ENCODE data around the gene PPP1R14D.

PPP1R14D gene

DNA sequence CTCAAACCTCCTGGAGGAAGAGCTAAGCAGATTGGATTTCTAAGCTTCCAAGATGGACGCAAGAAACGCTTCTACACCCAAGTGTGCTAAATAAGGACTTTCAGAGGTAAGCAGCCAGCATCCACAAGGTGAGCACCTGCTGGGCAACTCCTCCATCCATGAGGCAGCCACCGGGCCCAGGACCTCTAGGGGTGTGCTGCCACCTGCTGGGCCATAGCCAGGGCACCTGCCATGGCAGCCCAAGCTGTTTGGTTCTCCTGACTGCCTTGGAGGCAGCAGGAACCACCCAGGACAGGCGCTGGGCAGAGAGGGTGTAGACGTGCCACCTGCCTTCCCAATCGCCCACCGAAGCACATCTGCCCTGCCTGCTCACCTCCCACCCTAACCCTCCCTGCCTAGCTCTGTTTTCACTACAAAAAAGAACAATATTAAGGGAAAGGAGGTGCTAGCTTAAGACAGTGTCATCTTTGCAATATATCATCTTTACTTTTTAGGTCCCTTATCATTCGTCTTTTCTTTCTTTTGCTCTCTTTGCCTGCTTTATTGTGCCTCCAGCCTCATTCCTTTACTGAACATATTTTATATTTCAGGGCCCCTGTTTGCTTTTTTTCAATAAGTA, 45.8 kb downstream of the PPP1R14D start:
- H3K27ac ChIP-seq (ENCODE audit: low read depth, low read length), result no peak overlapping the region
- TF ChIP-seq EZH2phosphoT487 (IDR thresholded peaks at IDR 0.05; ENCODE audit: borderline replicate concordance, low read length), result no peak
- TF ChIP-seq CTCF (IDR thresholded peaks at IDR 0.05; ENCODE audit: low read depth, low read length, poor library complexity, severe bottlenecking), result peak; percentile 93
- H3K36me3 ChIP-seq (ENCODE audit: control insufficient read depth, low read length), result peaks cover 12% of the 10 kb centered on the region; the same call in 1 of the 2 replicates
- no peaks in the 10 kb centered on the region for H4K20me1 ChIP-seq (ENCODE audit: control insufficient read depth, insufficient read depth, low read depth, low read length)
- no peaks in the 10 kb centered on the region for H3F3A ChIP-seq (ENCODE audit: control insufficient read depth, insufficient read depth)
- H3K4me3 ChIP-seq (ENCODE audit: low read length), result no peak overlapping the region
- H3K9me3 ChIP-seq (ENCODE audit: control insufficient read depth, insufficient read depth, low read length), result no peaks in the 10 kb centered on the region
- no peaks in the 10 kb centered on the region for H3K27me3 ChIP-seq (ENCODE audit: control insufficient read depth, low read length)
- peaks cover 7% of the 10 kb centered on the region for H3K4me1 ChIP-seq (ENCODE audit: control insufficient read depth, low read length)
- H3K9me2 ChIP-seq (replicated peaks; ENCODE audit: control insufficient read depth, low read length), result no peaks in the 10 kb centered on the region
- peaks cover 12% of the 10 kb centered on the region for H3K79me2 ChIP-seq (ENCODE audit: control insufficient read depth, low read length)
- no peak overlapping the region for H3K4me2 ChIP-seq (ENCODE audit: low read length)

DNA sequence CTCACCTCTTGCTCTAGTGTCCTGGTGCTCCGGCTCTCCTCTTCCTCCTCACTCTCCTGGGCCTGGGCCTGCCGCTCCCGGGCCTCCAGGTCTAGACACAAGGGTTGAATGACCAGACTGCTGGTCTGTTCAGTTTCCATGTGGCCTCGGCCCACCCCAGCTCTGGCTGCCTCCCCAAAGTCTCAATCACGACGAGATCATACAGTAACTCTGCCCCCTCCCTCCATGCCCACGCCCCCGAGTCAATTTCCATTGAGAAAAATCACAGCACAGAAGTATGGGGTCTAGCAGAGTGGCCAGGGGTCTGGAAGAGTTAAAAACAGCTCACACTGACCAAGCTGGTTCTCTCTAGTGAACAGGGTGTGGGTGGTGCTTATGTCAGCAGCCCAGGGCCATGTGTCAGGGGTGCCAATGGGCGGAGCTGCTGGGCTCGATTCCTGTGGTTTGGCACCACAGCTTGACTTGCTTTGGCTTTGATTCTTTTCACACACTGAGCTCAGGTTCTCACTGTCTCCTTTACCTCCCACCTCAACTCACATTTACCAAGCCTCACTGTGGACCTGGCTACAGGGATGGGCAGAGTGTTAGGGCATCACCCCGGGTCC, 51.9 kb downstream of the PPP1R14D start:
- H3K27ac ChIP-seq (ENCODE audit: low read depth, low read length), result no peak overlapping the region
- TF ChIP-seq EZH2phosphoT487 (IDR thresholded peaks at IDR 0.05; ENCODE audit: borderline replicate concordance, low read length), result no peak
- TF ChIP-seq CTCF (IDR thresholded peaks at IDR 0.05; ENCODE audit: low read depth, low read length, poor library complexity, severe bottlenecking), result no peak
- H3K36me3 ChIP-seq (ENCODE audit: control insufficient read depth, low read length), result peaks cover 39% of the 10 kb centered on the region

GRCh38 chr15:40775740-40776536, 52.6 kb downstream of the PPP1R14D start:
- peaks cover 46% of the 10 kb centered on the region for H3K36me3 ChIP-seq (ENCODE audit: control insufficient read depth, low read length)
- TF ChIP-seq CTCF (IDR thresholded peaks at IDR 0.05; ENCODE audit: low read depth, low read length, poor library complexity, severe bottlenecking), result no peak
- no peak for TF ChIP-seq EZH2phosphoT487 (IDR thresholded peaks at IDR 0.05; ENCODE audit: borderline replicate concordance, low read length)

More for the DNA sequence above, 51.9 kb downstream of the PPP1R14D start:
- no peak overlapping the region for H3K4me3 ChIP-seq (ENCODE audit: low read length)
- 0 out of 2 replicates have a peak, but pooled peaks cover 6% of the 10 kb centered on the region for H3F3A ChIP-seq (ENCODE audit: control insufficient read depth, insufficient read depth)
- no peaks in the 10 kb centered on the region for H3K9me2 ChIP-seq (replicated peaks; ENCODE audit: control insufficient read depth, low read length)
- no peak overlapping the region for H3K4me2 ChIP-seq (ENCODE audit: low read length)
- H3K79me2 ChIP-seq (ENCODE audit: control insufficient read depth, low read length), result no peaks in the 10 kb centered on the region
- H3K4me1 ChIP-seq (ENCODE audit: control insufficient read depth, low read length), result peaks cover 11% of the 10 kb centered on the region
- H3K9me3 ChIP-seq (ENCODE audit: control insufficient read depth, insufficient read depth, low read length), result no peaks in the 10 kb centered on the region
- no peaks in the 10 kb centered on the region for H3K27me3 ChIP-seq (ENCODE audit: control insufficient read depth, low read length)
- no peaks in the 10 kb centered on the region for H4K20me1 ChIP-seq (ENCODE audit: control insufficient read depth, insufficient read depth, low read depth, low read length)

More at GRCh38 chr15:40775740-40776536, 52.6 kb downstream of the PPP1R14D start:
- Histone ChIP-seq H3K4me1 (ENCODE audit: control insufficient read depth, low read length) (peaks cover 18% of the 10 kb centered on the region), H3K9me3 (ENCODE audit: control insufficient read depth, insufficient read depth, low read length) (no peaks in the 10 kb centered on the region), H3K79me2 (ENCODE audit: control insufficient read depth, low read length) (no peaks in the 10 kb centered on the region), H3F3A (ENCODE audit: control insufficient read depth, insufficient read depth) (0 out of 2 replicates have a peak, but pooled peaks cover 6% of the 10 kb centered on the region), H4K20me1 (ENCODE audit: control insufficient read depth, insufficient read depth, low read depth, low read length) (no peaks in the 10 kb centered on the region), H3K4me2 (ENCODE audit: low read length) (no peak overlapping the region), H3K27me3 (ENCODE audit: control insufficient read depth, low read length) (no peaks in the 10 kb centered on the region), H3K9me2 (replicated peaks; ENCODE audit: control insufficient read depth, low read length) (no peaks in the 10 kb centered on the region), H3K4me3 (ENCODE audit: low read length) (no peak overlapping the region), H3K27ac (ENCODE audit: low read depth, low read length) (no peak overlapping the region)

All from DOHH2 (cell line).